ENCODE data around the gene PRICKLE4.

DNA sequence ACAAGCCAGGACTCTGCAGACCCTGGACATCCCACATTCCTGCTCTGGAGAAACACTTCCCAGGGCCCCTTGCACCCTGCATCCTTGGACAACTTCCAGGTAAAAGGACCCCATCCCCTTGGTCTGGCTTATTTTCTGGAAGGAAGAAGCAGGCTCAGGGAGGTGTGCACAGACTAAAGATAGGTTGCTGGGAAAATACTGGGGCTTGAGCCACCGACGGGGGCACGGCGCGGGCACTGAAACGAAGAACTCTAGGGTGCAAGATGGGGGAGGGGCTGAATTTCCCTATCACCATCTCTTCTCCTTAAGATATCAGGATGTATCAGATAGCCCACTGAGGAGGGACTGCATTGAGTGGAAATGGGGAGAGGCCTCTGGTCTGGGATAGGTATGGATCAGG is 1.7 kb upstream of the PRICKLE4 start:
- TF ChIP-seq, protein P1, sequence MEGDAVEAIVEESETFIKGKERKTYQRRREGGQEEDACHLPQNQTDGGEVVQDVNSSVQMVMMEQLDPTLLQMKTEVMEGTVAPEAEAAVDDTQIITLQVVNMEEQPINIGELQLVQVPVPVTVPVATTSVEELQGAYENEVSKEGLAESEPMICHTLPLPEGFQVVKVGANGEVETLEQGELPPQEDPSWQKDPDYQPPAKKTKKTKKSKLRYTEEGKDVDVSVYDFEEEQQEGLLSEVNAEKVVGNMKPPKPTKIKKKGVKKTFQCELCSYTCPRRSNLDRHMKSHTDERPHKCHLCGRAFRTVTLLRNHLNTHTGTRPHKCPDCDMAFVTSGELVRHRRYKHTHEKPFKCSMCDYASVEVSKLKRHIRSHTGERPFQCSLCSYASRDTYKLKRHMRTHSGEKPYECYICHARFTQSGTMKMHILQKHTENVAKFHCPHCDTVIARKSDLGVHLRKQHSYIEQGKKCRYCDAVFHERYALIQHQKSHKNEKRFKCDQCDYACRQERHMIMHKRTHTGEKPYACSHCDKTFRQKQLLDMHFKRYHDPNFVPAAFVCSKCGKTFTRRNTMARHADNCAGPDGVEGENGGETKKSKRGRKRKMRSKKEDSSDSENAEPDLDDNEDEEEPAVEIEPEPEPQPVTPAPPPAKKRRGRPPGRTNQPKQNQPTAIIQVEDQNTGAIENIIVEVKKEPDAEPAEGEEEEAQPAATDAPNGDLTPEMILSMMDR (IDR thresholded peaks at IDR 0.05; ENCODE audit: low read depth, low read length), result no peak
- no peak for TF ChIP-seq EZH2phosphoT487 (IDR thresholded peaks at IDR 0.05; ENCODE audit: low read depth)

Data from OCI-LY3 (cell line).